Heart left ventricle (tissue), 16 donors: ENCODE measurements around the gene PROCA1. TPM values are rescaled to one million over a fixed set of nuclear protein-coding genes. Genes with fewer than 3 reads are reported as not detected.
"Not testable (repeated sequence)": the region's sequence is repeated elsewhere in the genome, so short reads cannot be mapped to it uniquely, and the experiment has no call there.

Experiments used
- ATAC-seq, 4 donors: fragments of 200-7000 bp; cut with Tn5 transposase; one replicate each; pipeline ENCODE4 v1.9.1; 2020 to 2022; ENCODE audit warnings: moderate library complexity in 4 of 4, mild to moderate bottlenecking in 3 of 4, moderate number of reproducible peaks in 1 of 4
- DNase-seq, 5 donors: peaks; one replicate each; pipeline ENCODE4 v3.0.0-alpha.2; 2020
- H3K27ac ChIP-seq, 12 donors: fragments of 200-600 bp; sonication (generic) in 4 of 12; one replicate each; pipeline versions ENCODE4 v1.5.0 to v1.8.0; 2016 to 2022; ENCODE audit warnings: mild to moderate bottlenecking in 2 of 12
- H3K27me3 ChIP-seq, 9 donors: fragments of 200-600 bp; sonication (generic) in 2 of 9; one replicate each; pipeline versions ENCODE4 v1.5.1 to v1.8.0; 2016 to 2022; ENCODE audit warnings: mild to moderate bottlenecking in 3 of 9
- H3K36me3 ChIP-seq, 9 donors: fragments of 200-600 bp; sonication (generic) in 2 of 9; one replicate each; pipeline versions ENCODE4 v1.5.0 to v1.8.0; 2018 to 2022; ENCODE audit warnings: mild to moderate bottlenecking in 2 of 9
- H3K4me1 ChIP-seq, 12 donors: fragments of 200-600 bp; sonication (generic) in 4 of 12; one replicate each; pipeline versions ENCODE4 v1.5.0 to v1.8.0; 2016 to 2022; ENCODE audit warnings: mild to moderate bottlenecking in 3 of 12
- H3K4me3 ChIP-seq, 12 donors: fragments of 200-600 bp; sonication (generic) in 4 of 12; one replicate each; pipeline versions ENCODE4 v1.5.0 to v1.8.0; 2017 to 2022; ENCODE audit warnings: mild to moderate bottlenecking in 9 of 12, moderate library complexity in 4 of 12
- H3K9me3 ChIP-seq, 12 donors: fragments of 200-600 bp; sonication (generic) in 4 of 12; one replicate each; pipeline versions ENCODE4 v1.5.0 to v1.8.0; 2016 to 2022; ENCODE audit warnings: mild to moderate bottlenecking in 1 of 12
- CTCF ChIP-seq, 12 donors: fragments of 200-600 bp; sonication (generic) in 4 of 12; IDR thresholded peaks; one replicate each; pipeline versions ENCODE4 v1.5.0 to v1.8.0; 2018 to 2022; ENCODE audit warnings: antibody characterized with exemption in 12 of 12, mild to moderate bottlenecking in 5 of 12
- POLR2A ChIP-seq, 2 donors: fragments of 450-650 bp; IDR thresholded peaks; one replicate each; pipeline ENCODE4 v1.6.1; 2017; ENCODE audit warnings: antibody characterized with exemption in 2 of 2, mild to moderate bottlenecking in 2 of 2, moderate library complexity in 2 of 2
- WGBS, 4 donors: extraction: QIAGEN DNeasy Blood & Tissue Kit in 2 of 4; methylation state at CpG; one replicate each; pipeline versions ENCODE4 v1.1.5 to v1.1.7; 2013 to 2018; 5-methylcytosine and 5-hydroxymethylcytosine counted together
- intact Hi-C, 10 donors: fragments of 100-400 bp; cut with DNase I; formaldehyde crosslinking; loops; one replicate each; pipeline versions ENCODE4 v1.11.1 to v1.14.2; 2022
- polyA plus RNA-seq, 2 donors: library from polyadenylated mRNA; stranded (reverse); fragments of 200-250 nt; gene quantifications; one replicate each; pipeline ENCODE4 v1.2.3, GENCODE V29; 2013
- total RNA-seq, 9 donors: library from RNA; depleted of rRNA in 2 of 9; stranded (reverse); fragments of >200 nt in 2 of 9; fragmentation: NEBNext Ultra II Directional in 3 of 9; extraction: Animal tissue kit (Norgen Biotek cat#: 25700) in 3 of 9; gene quantifications; one replicate each; pipeline versions ENCODE4 v1.1.0 to v1.2.4, GENCODE V29; 2016 to 2023
- donor health status: ischemic (EF 13 %, LVEDD 7.1; RV severe dilation, severe dysfunction).
- donor health status: healthy with polysubstance abuse.
- donor health status: DM: no; HTN: yes; CAD: no.
- donor health status: DM: no; HTN: no; CAD: no.
- donor health status: ischemic (EF 25% LVEDD 6.9; RV normal size, moderate dysfunction).
- donor health status: ischemic (EF 25% LVEDD 5.7; RV mildly dilated, moderate dysfunction).
- donor health status: healthy.
- donor health status: DM: yes; HTN: yes; CAD: no.
- donor health status: ischemic (EF 35%, LVEDD 5.7; RV mildly dilated, moderate dysfunction).
- donor health status: nonischemic (EF 11% LVEDD 7.7; RV severe dilation, severe dysfunction).
- donor health status: DM: yes; HTN: yes; CAD: no.
- donor health status: PGD.
- donor health status: ischemic (EF 29% LVEDD 5.4; RV normal size, mild dysfunction).
- donor health status: nonischemic (EF 23%, LVEDD 6.1; RV moderate dilation, normal function).

Gene PROCA1
- total and polyA plus RNA-seq, 11 donors = 0.64 to 2.6 (median 1.0) TPM

GRCh38 chr17:28740406-28741357, 29.0 kb upstream of the PROCA1 start:
- no peak for TF ChIP-seq CTCF (IDR thresholded peaks at IDR 0.05)
- TF ChIP-seq POLR2A (IDR thresholded peaks at IDR 0.05) = no peak
- Histone ChIP-seq H3K27me3 (no peaks in the 10 kb centered on the region), H3K4me1 (peaks cover 0 to 38% (median 21%) of the 10 kb centered on the region in 12 donors), H3K27ac (no peak overlapping the region), H3K36me3 (no peaks in the 10 kb centered on the region), H3K9me3 (no peaks in the 10 kb centered on the region), H3K4me3 (no peak overlapping the region)
- WGBS, 4 donors = 85 to 89% (median 87%) methylated on average over 6 to 10 of the region's 10 CpGs
- intact Hi-C loops = no loop called here
- ATAC-seq (no peak), DNase-seq (peak in 1 of 5 donors; percentile 19)

GRCh38 chr17:28738680-28739384, 27.1 kb upstream of the PROCA1 start:
- ATAC-seq = no peak
- Histone ChIP-seq H3K27me3 (no peaks in the 10 kb centered on the region), H3K36me3 (no peaks in the 10 kb centered on the region), H3K4me1 (peaks cover 0 to 21% (median 7%) of the 10 kb centered on the region in 12 donors), H3K27ac (no peak overlapping the region), H3K9me3 (no peaks in the 10 kb centered on the region), H3K4me3 (no peak overlapping the region)
- TF ChIP-seq POLR2A (IDR thresholded peaks at IDR 0.05) = no peak
- TF ChIP-seq CTCF (IDR thresholded peaks at IDR 0.05) = no peak
- 88 to 92% (median 90%) methylated on average over 9 to 10 of the region's 10 CpGs for WGBS, 4 donors
- peak in 1 of 5 donors; percentile 7 for DNase-seq
- intact Hi-C loops = no loop called here

- no peak overlapping the region for H3K27ac ChIP-seq
- peak in 1 of 5 donors; percentile 23 for DNase-seq
- H3K9me3 ChIP-seq = no peaks in the 10 kb centered on the region
- no peak overlapping the region for H3K4me3 ChIP-seq
- 87 to 89% (median 88%) methylated on average over 14 to 22 of the region's 22 CpGs for WGBS, 4 donors
- H3K27me3 ChIP-seq = no peaks in the 10 kb centered on the region
- no peaks in the 10 kb centered on the region for H3K36me3 ChIP-seq
- intact Hi-C loops = no loop called here
- no peak for ATAC-seq
- no peak for TF ChIP-seq POLR2A (IDR thresholded peaks at IDR 0.05)
- peaks cover 0 to 15% (median 2%) of the 10 kb centered on the region in 12 donors for H3K4me1 ChIP-seq
Observed at GRCh38 chr17:28737770-28738679, 26.3 kb upstream of the PROCA1 start.

- H3K4me1 ChIP-seq = peaks cover 0 to 8% (median 0%) of the 10 kb centered on the region in 12 donors
- TF ChIP-seq POLR2A (IDR thresholded peaks at IDR 0.05) (no peak), CTCF (IDR thresholded peaks at IDR 0.05) (no peak)
- no peak overlapping the region for H3K4me3 ChIP-seq
- DNase-seq (peak in 1 of 5 donors; percentile 24), ATAC-seq (peak in 1 of 4 donors; percentile 12)
- intact Hi-C loops = no loop called here
- no peaks in the 10 kb centered on the region for H3K36me3 ChIP-seq
- H3K27ac ChIP-seq = no peak overlapping the region
- H3K27me3 ChIP-seq = no peaks in the 10 kb centered on the region
- no peaks in the 10 kb centered on the region for H3K9me3 ChIP-seq
- WGBS, 4 donors = 95 to 98% (median 96%) methylated on average over 6 to 12 of the region's 12 CpGs
Observed at GRCh38 chr17:28737316-28737715, 25.6 kb upstream of the PROCA1 start.

GRCh38 chr17:28735913-28736769, 24.5 kb upstream of the PROCA1 start:
- 95 to 97% (median 95%) methylated on average over 5 to 8 of the region's 8 CpGs for WGBS, 4 donors
- ATAC-seq, H3K4me1 ChIP-seq, intact Hi-C loops, H3K27ac ChIP-seq, H3K9me3 ChIP-seq, H3K4me3 ChIP-seq, H3K27me3 ChIP-seq, DNase-seq, H3K36me3 ChIP-seq: not testable (repeated sequence)
